Common myeloid progenitor, CD34-positive (primary cell): ENCODE data around the gene DCXR.

Experiments
- CTCF ChIA-PET: fragments of 350-600 bp; sonication (Branson Sonifier 250); formaldehyde crosslinking; loops from one replicate; lab custom pipeline; 2021; ENCODE audit warnings: antibody characterized with exemption; lab: Charles Lee
- POLR2A ChIA-PET: fragments of 350-600 bp; sonication (Branson Sonifier 250); formaldehyde crosslinking; loops from one replicate; lab custom pipeline; 2021; ENCODE audit warnings: antibody characterized with exemption; lab: Charles Lee
- DNase-seq, 3 donors: peaks; one replicate each; pipeline versions ENCODE4 v3.0.0 to v3.0.0-alpha.2; 2013
- H3K27ac ChIP-seq, 2 experiments: 1 replicate in 1 of 2; 2 replicates in 1 of 2; pipeline ENCODE4 v1.7.0; 2013; ENCODE audit warnings: inconsistent platforms in 2 of 2, low read length in 2 of 2, mild to moderate bottlenecking in 2 of 2, low read depth in 1 of 2, moderate library complexity in 1 of 2; ENCODE audit not compliant: severe bottlenecking in 2 of 2, insufficient read depth in 1 of 2, poor library complexity in 1 of 2
- H3K27me3 ChIP-seq, 5 experiments: replicated peaks in 2 of 5; 1 replicate in 3 of 5; 2 replicates in 2 of 5; pipeline versions ENCODE4 v1.6.1 to v1.7.0; 2013; ENCODE audit warnings: low read length in 4 of 5, mild to moderate bottlenecking in 2 of 5, moderate library complexity in 2 of 5, inconsistent platforms in 1 of 5; ENCODE audit not compliant: insufficient read depth in 5 of 5, control insufficient read depth in 4 of 5
- H3K36me3 ChIP-seq, 4 experiments: 1 replicate in 2 of 4; 2 replicates in 2 of 4; pipeline versions ENCODE4 v1.6.1 to v1.7.0; 2013; ENCODE audit warnings: low read length in 3 of 4, control low read depth in 1 of 4, mild to moderate bottlenecking in 1 of 4; ENCODE audit not compliant: control insufficient read depth in 4 of 4, insufficient read depth in 4 of 4
- H3K4me1 ChIP-seq, 4 experiments: 1 replicate in 3 of 4; 2 replicates in 1 of 4; pipeline versions ENCODE4 v1.6.1 to v1.7.1; 2013; ENCODE audit warnings: low read length in 3 of 4, mild to moderate bottlenecking in 3 of 4, control low read depth in 1 of 4, inconsistent platforms in 1 of 4, moderate library complexity in 1 of 4; ENCODE audit not compliant: control insufficient read depth in 4 of 4, insufficient read depth in 4 of 4; ENCODE audit errors: control extremely low read depth in 1 of 4
- H3K4me3 ChIP-seq, 7 experiments: 1 replicate in 4 of 7; 2 replicates in 3 of 7; pipeline versions ENCODE4 v1.5.1 to v1.7.0; 2013; ENCODE audit warnings: mild to moderate bottlenecking in 7 of 7, low read length in 6 of 7, moderate library complexity in 6 of 7, inconsistent platforms in 2 of 7, low read depth in 2 of 7, control low read depth in 1 of 7; ENCODE audit not compliant: insufficient read depth in 4 of 7, control insufficient read depth in 1 of 7; ENCODE audit errors: extremely low read depth in 1 of 7
- H3K9me3 ChIP-seq, 5 experiments: 1 replicate in 4 of 5; 2 replicates in 1 of 5; pipeline versions ENCODE4 v1.6.1 to v1.7.1; 2013; ENCODE audit warnings: low read length in 4 of 5, mild to moderate bottlenecking in 2 of 5, inconsistent platforms in 1 of 5, low read depth in 1 of 5, moderate library complexity in 1 of 5; ENCODE audit not compliant: control insufficient read depth in 4 of 5, insufficient read depth in 2 of 5; ENCODE audit errors: control extremely low read depth in 1 of 5
- WGBS: methylation state at CpG from one replicate; pipeline ENCODE4 v1.1.5; 2013; ENCODE audit not compliant: insufficient coverage; 5-methylcytosine and 5-hydroxymethylcytosine counted together

The DCXR gene

DNA sequence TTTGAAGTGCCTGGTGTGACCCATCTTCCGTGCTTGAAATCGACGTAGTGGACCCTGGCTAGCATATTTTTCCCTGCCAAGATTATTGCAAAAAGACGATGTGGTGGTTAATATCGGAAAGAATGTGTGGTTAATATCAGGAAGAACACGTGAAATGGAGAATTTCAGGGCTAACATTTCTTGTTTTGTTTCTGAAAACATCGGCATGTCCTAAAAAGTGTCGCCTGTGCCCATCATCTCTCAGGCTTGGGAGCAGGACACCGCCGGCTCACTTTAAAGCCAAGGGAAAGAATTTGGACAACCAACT, 345 bp upstream of the DCXR start:
- no peak for DNase-seq
- Histone ChIP-seq H3K27me3 (no peaks in the 10 kb centered on the region), H3K4me1 (peaks cover 0 to 17% (median 15%) of the 10 kb centered on the region in 4 experiments), H3K4me3 (peak overlapping the region in 6 of 7 experiments; percentile 35 to 83 (median 72)), H3K27ac (no peak overlapping the region), H3K9me3 (no peaks in the 10 kb centered on the region), H3K36me3 (peaks cover 0 to 14% (median 2%) of the 10 kb centered on the region in 4 experiments)
- WGBS: 8% methylated on average over 10 of the region's 10 CpGs
- CTCF ChIA-PET: interaction anchor here (0.8 to 1.6 kb wide), 15 partner anchors 8 to 163 kb away, joined by 3 to 8 read pairs (median 3); partner anchors contain the start of gene DUS1L
- POLR2A ChIA-PET: interaction anchor here (0.8 to 1.0 kb wide), 3 partner anchors 60 to 61 kb away, joined by 3 to 5 read pairs (median 4); partner anchors contain the start of genes ASPSCR1 and FASN

DNA sequence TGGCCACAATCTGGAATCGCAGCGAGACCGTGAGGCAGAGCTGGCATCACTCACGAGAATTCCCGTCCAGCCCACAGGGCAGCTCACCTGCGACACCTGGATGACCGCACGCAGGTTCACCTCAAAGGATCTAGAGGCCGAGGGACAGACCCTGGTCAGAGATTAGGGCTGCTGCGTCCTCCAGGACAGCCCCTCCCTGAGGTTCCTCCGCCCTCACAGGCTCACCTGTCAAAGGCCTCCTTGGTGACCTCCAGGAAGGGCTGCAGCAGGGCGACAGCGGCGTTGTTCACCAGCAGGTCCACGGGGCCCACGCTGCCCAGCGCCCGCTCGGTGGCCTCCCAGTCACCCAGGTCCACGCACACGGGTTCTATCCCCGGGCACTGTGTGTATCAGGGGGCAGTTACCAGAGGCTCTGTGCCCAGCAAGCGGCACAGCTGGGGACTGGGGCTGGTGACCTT, 834 bp downstream of the DCXR start:
- peaks cover 0 to 14% (median 2%) of the 10 kb centered on the region in 4 experiments for H3K36me3 ChIP-seq
- WGBS: 61% methylated on average over 16 of the region's 23 CpGs
- no peaks in the 10 kb centered on the region for H3K9me3 ChIP-seq
- H3K4me3 ChIP-seq: peak overlapping the region; percentile 40 to 83 (median 74)
- DNase-seq: no peak
- H3K4me1 ChIP-seq: peaks cover 0 to 27% (median 24%) of the 10 kb centered on the region in 4 experiments
- H3K27me3 ChIP-seq: no peaks in the 10 kb centered on the region
- CTCF ChIA-PET: interaction anchor here (1.0 kb wide), 2 partner anchors 68 to 70 kb away, joined by 3 to 4 read pairs; no protein-coding TSS in a partner anchor
- peak overlapping the region in 1 of 2 experiments; percentile 66 for H3K27ac ChIP-seq
- POLR2A ChIA-PET: no interaction called here

DNA sequence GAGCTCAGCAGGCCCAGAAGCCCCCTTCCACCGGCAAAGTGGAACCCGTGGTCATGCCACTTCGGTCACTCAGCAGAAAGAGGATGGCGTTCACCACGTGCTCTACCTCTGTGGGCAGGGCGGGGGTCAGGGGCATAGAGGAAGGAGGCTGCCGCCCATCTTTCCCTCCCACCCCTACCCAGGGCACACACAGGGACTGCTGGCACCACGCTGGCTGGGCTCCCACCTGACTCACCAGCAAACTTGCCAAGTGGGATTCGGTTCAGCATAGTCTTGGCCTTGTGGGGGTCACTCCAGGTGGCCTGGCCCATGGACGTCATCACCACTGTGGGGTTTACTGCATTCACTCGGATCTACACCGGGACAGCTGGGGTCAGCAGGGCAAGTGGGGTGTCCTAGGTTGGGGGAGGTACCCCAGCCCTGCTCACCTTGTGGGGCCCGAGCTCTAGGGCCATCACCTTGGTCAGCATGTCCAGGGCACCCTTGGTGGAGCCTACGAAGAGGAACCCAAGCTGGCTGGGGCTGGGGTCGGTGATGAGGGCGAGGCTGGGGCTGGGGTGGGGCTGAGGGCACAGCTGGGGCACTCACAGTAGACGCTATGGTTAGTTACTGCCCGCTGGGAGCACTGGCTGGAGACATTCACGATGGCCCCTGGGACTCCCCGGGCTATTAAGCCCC, 1.4 kb downstream of the DCXR start:
- H3K27ac ChIP-seq: no peak overlapping the region
- ChIA-PET CTCF (interaction anchor here (0.8 to 1.4 kb wide), 4 partner anchors 16 to 108 kb away, joined by 3 to 4 read pairs (median 3); no protein-coding TSS in a partner anchor), POLR2A (no interaction called here)
- peaks cover 0 to 29% (median 24%) of the 10 kb centered on the region in 4 experiments for H3K4me1 ChIP-seq
- H3K27me3 ChIP-seq: no peaks in the 10 kb centered on the region
- H3K36me3 ChIP-seq: peaks cover 0 to 14% (median 2%) of the 10 kb centered on the region in 4 experiments
- H3K4me3 ChIP-seq: peak overlapping the region in 6 of 7 experiments; percentile 59 to 83 (median 78)
- no peaks in the 10 kb centered on the region for H3K9me3 ChIP-seq
- DNase-seq: no peak
- WGBS: 94% methylated on average over 17 of the region's 20 CpGs

DNA sequence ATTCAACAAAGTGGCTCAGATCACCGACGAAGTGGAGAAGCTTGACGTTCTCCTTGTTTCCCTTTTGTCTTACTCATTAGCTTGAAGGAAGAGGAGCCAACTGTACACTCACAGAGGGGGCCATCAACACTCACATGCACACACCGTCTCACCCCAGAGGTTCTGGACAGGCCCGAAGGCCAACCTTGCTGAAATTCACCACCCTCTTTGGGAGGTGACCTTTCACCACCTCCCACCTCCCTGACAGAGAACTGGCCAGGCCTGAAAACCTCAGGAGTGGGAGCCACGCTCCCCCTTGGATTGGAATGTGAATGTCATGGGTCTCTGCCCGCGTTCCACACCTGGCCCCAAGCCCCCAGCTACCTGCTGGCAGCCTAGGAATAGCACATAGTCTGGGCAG, 2.0 kb downstream of the DCXR start:
- DNase-seq: no peak
- ChIA-PET CTCF (interaction anchor here (0.8 to 1.4 kb wide), 3 partner anchors 10 to 109 kb away, joined by 3 read pairs; no protein-coding TSS in a partner anchor), POLR2A (no interaction called here)
- H3K36me3 ChIP-seq: peaks cover 0 to 14% (median 2%) of the 10 kb centered on the region in 4 experiments
- H3K27me3 ChIP-seq: no peaks in the 10 kb centered on the region
- no peak overlapping the region for H3K4me3 ChIP-seq
- WGBS: 95% methylated on average over 8 of the region's 8 CpGs
- H3K4me1 ChIP-seq: peaks cover 0 to 35% (median 30%) of the 10 kb centered on the region in 4 experiments
- no peak overlapping the region for H3K27ac ChIP-seq
- H3K9me3 ChIP-seq: no peaks in the 10 kb centered on the region

DNA sequence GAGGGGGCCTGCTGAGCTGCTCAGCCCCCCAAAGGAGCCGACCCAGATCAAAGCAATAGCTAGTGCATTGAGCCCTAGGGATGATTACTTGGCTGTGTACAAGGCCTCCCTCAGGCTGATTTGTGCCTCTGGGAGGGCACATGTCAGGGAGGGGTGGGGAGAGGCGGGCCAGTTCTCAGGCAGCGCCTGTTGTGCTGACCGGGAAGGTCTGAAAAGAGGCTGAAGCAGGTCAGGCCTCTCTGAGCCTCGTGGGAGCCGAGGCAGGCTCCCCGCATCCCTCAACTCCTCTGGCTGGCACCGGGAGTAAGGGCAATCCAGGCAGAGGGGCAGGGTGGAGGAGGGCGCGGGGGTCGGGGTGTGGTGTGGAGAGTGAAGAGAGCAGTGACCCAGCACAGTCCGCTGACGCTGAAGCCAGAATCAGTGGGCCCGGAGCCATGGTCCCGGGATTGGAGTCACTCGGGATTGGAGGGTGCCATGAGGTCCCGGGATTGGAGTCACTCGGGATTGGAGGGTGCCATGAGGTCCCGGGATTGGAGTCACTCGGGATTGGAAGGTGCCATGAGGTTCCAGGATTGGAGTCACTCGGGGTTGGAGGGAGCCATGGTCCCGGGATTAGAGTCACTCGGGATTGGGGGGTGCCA, 3.0 kb downstream of the DCXR start:
- Histone ChIP-seq H3K27me3 (no peaks in the 10 kb centered on the region), H3K9me3 (no peaks in the 10 kb centered on the region), H3K4me3 (no peak overlapping the region), H3K4me1 (peaks cover 0 to 39% (median 37%) of the 10 kb centered on the region in 4 experiments), H3K36me3 (peaks cover 0 to 14% (median 2%) of the 10 kb centered on the region in 4 experiments), H3K27ac (no peak overlapping the region)
- ChIA-PET POLR2A (no interaction called here), CTCF (interaction anchor here (0.6 to 1.2 kb wide), 3 partner anchors 9 to 120 kb away, joined by 3 to 4 read pairs (median 3); no protein-coding TSS in a partner anchor)
- no peak for DNase-seq
- 97% methylated on average over 20 of the region's 23 CpGs for WGBS

DNA sequence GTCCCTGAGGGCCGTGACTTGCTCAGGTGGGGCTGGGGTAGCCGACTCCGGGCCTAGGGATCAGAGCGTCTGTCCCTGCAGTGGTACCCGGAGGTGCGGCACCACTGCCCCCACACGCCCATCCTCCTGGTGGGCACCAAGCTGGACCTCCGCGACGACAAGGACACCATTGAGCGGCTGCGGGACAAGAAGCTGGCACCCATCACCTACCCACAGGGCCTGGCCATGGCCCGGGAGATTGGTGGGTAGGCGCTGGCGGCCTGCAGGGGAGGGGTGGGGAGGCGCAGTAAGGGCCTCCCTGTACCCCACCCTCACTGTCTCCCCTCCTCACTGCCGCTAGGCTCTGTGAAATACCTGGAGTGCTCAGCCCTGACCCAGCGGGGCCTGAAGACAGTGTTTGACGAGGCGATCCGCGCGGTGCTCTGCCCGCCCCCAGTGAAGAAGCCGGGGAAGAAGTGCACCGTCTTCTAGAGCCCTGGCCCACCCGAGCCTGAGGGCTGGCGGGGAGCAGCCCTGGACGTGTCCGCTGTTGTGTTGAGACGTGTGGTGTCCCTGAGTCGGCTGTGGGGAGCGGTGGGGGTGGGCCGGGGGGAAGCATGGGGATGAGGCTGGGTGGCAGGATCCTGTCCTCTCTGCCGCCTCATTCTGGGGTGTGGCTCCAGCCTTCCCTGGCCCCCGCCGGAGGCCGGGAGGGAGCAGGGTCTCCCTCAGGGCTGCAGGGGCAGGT, 4.0 kb downstream of the DCXR start:
- CTCF ChIA-PET: interaction anchor here (0.6 kb wide), 1 partner anchor 73 kb away, joined by 3 read pairs; no protein-coding TSS in a partner anchor
- POLR2A ChIA-PET: no interaction called here
- peaks cover 0 to 39% (median 36%) of the 10 kb centered on the region in 4 experiments for H3K4me1 ChIP-seq
- no peaks in the 10 kb centered on the region for H3K27me3 ChIP-seq
- 98% methylated on average over 26 of the region's 38 CpGs for WGBS
- no peak overlapping the region for H3K4me3 ChIP-seq
- H3K36me3 ChIP-seq: peaks cover 0 to 20% (median 4%) of the 10 kb centered on the region in 4 experiments
- no peaks in the 10 kb centered on the region for H3K9me3 ChIP-seq
- DNase-seq: no peak
- H3K27ac ChIP-seq: no peak overlapping the region
